GM12891 (cell line): Measurements from ENCODE around the gene TNS1.

ENCODE experiments used
- PAX5 ChIP-seq: IDR thresholded peaks from 2 replicates; pipeline ENCODE4 v1.6.1; 2011; ENCODE audit warnings: low read length, moderate library complexity, mild to moderate bottlenecking; ENCODE audit not compliant: insufficient read depth, severe bottlenecking
- POLR2A ChIP-seq: IDR thresholded peaks from 2 replicates; pipeline ENCODE4 v1.6.1; 2011; ENCODE audit warnings: low read depth, low read length, control low read depth
- POLR2AphosphoS5 ChIP-seq: IDR thresholded peaks from 2 replicates; pipeline ENCODE4 v1.6.1; 2011; ENCODE audit warnings: low read depth, low read length, control low read depth
- POU2F2 ChIP-seq: IDR thresholded peaks from 2 replicates; pipeline ENCODE4 v1.6.1; 2011; ENCODE audit warnings: low read depth, mild to moderate bottlenecking, control low read depth, low read length, moderate library complexity
- SPI1 ChIP-seq: IDR thresholded peaks from 2 replicates; pipeline ENCODE4 v1.6.1; 2011; ENCODE audit warnings: low read depth, low read length, control low read depth
- TAF1 ChIP-seq: IDR thresholded peaks from 2 replicates; pipeline ENCODE4 v1.6.1; 2011; ENCODE audit warnings: low read depth, low read length, control low read depth

GRCh38 chr2:218024336-218024735, 21.5 kb upstream of the TNS1 start:
- no peak for TF ChIP-seq POU2F2
- TF ChIP-seq POLR2A = no peak
- no peak for TF ChIP-seq SPI1
- TF ChIP-seq TAF1 = no peak
- TF ChIP-seq POLR2AphosphoS5 = no peak
- TF ChIP-seq PAX5 = no peak
